Breast epithelium (tissue), 4 donors: Measurements from ENCODE around the gene SACS. TPM values are rescaled to one million over a fixed set of nuclear protein-coding genes. Genes with fewer than 3 reads are reported as not detected.

Experiments used
- DNase-seq, 2 donors: peaks; one replicate each; pipeline ENCODE4 v3.0.0-alpha.2; 2019; ENCODE audit warnings: low spot score in 2 of 2
- H3K27ac ChIP-seq, 2 donors: fragments of 200-600 bp; sonication (generic) in 1 of 2; one replicate each; pipeline ENCODE4 v1.5.1; 2016 to 2019; ENCODE audit warnings: mild to moderate bottlenecking in 1 of 2
- H3K27me3 ChIP-seq, 2 donors: fragments of 200-600 bp; sonication (generic) in 1 of 2; one replicate each; pipeline versions ENCODE4 v1.5.1 to v1.6.0; 2017 to 2019; ENCODE audit warnings: control low read depth in 1 of 2, mild to moderate bottlenecking in 1 of 2
- H3K36me3 ChIP-seq: fragments of 200-600 bp; one replicate; pipeline ENCODE4 v1.5.1; 2019
- H3K4me1 ChIP-seq, 2 donors: fragments of 200-600 bp; sonication (generic); one replicate each; pipeline ENCODE4 v1.5.1; 2016 to 2019; ENCODE audit warnings: control low read depth in 1 of 2
- H3K4me3 ChIP-seq, 3 donors: fragments of 200-600 bp; sonication (generic); 1 replicate in 2 of 3; 2 replicates in 1 of 3; pipeline ENCODE4 v1.5.1; 2016 to 2019; ENCODE audit warnings: mild to moderate bottlenecking in 3 of 3, moderate library complexity in 2 of 3
- H3K9me3 ChIP-seq, 2 donors: fragments of 200-600 bp; sonication (generic) in 1 of 2; one replicate each; pipeline ENCODE4 v1.5.1; 2016 to 2019; ENCODE audit warnings: control low read depth in 1 of 2
- CTCF ChIP-seq, 3 donors: fragments of 450-650 bp; IDR thresholded peaks; one replicate each; pipeline ENCODE4 v1.5.1; 2016 to 2017; ENCODE audit warnings: antibody characterized with exemption in 3 of 3, mild to moderate bottlenecking in 3 of 3, moderate library complexity in 3 of 3
- POLR2A ChIP-seq: fragments of 450-650 bp; IDR thresholded peaks from one replicate; pipeline ENCODE4 v1.6.1; 2016; ENCODE audit warnings: antibody characterized with exemption, mild to moderate bottlenecking, moderate library complexity
- POLR2AphosphoS5 ChIP-seq, 3 donors: sonication (generic); formaldehyde crosslinking; IDR thresholded peaks; one replicate each; pipeline ENCODE4 v1.6.1; 2017; ENCODE audit warnings: antibody characterized with exemption in 3 of 3
- intact Hi-C: fragments of 100-400 bp; cut with DNase I; formaldehyde crosslinking; loops from one replicate; pipeline ENCODE4 v1.15.1; 2023; ENCODE audit warnings: low total_unique reads
- total RNA-seq, 3 donors: library from RNA; depleted of rRNA; stranded (reverse); fragments of >200 nt; gene quantifications; one replicate each; pipeline ENCODE4 v1.1.0, GENCODE V29; 2016

Gene SACS
- total RNA-seq, 3 donors from 2014 or later, result 26.2 to 36.3 (median 32.4) TPM

- no peak overlapping the region for H3K4me3 ChIP-seq
- H3K9me3 ChIP-seq, result no peaks in the 10 kb centered on the region
- H3K36me3 ChIP-seq, result no peaks in the 10 kb centered on the region
- no peak for TF ChIP-seq CTCF (IDR thresholded peaks at IDR 0.05)
- no peak overlapping the region for H3K27ac ChIP-seq
- H3K4me1 ChIP-seq, result no peaks in the 10 kb centered on the region
- DNase-seq, result no peak
- intact Hi-C loops, result no loop called here
- H3K27me3 ChIP-seq, result no peaks in the 10 kb centered on the region
Measured at GRCh38 chr13:23455401-23456185, 22.1 kb upstream of the SACS start.

- H3K9me3 ChIP-seq, result no peaks in the 10 kb centered on the region
- H3K4me1 ChIP-seq, result no peaks in the 10 kb centered on the region
- no peak overlapping the region for H3K27ac ChIP-seq
- H3K36me3 ChIP-seq, result no peaks in the 10 kb centered on the region
- no peak for TF ChIP-seq POLR2AphosphoS5 (IDR thresholded peaks at IDR 0.05)
- TF ChIP-seq POLR2A, result no peak
- no peak for TF ChIP-seq CTCF (IDR thresholded peaks at IDR 0.05)
- H3K4me3 ChIP-seq, result no peak overlapping the region
- no peak for DNase-seq
- H3K27me3 ChIP-seq, result no peaks in the 10 kb centered on the region
- intact Hi-C loops, result no loop called here
Measured at GRCh38 chr13:23453132-23453531, 19.6 kb upstream of the SACS start.

GRCh38 chr13:23450340-23451046 is 17.0 kb upstream of the SACS start:
- TF ChIP-seq CTCF (IDR thresholded peaks at IDR 0.05), result no peak
- no peak for TF ChIP-seq POLR2AphosphoS5 (IDR thresholded peaks at IDR 0.05)
- TF ChIP-seq POLR2A, result no peak
- DNase-seq, result no peak
- intact Hi-C loops, result no loop called here
- Histone ChIP-seq H3K4me1 (no peaks in the 10 kb centered on the region), H3K9me3 (no peaks in the 10 kb centered on the region), H3K36me3 (no peaks in the 10 kb centered on the region), H3K4me3 (no peak overlapping the region), H3K27ac (no peak overlapping the region), H3K27me3 (no peaks in the 10 kb centered on the region)

- no peak for TF ChIP-seq POLR2A
- TF ChIP-seq CTCF (IDR thresholded peaks at IDR 0.05), result no peak
- TF ChIP-seq POLR2AphosphoS5 (IDR thresholded peaks at IDR 0.05), result no peak
- Histone ChIP-seq H3K9me3 (no peaks in the 10 kb centered on the region), H3K4me1 (no peaks in the 10 kb centered on the region), H3K36me3 (no peaks in the 10 kb centered on the region), H3K4me3 (no peak overlapping the region), H3K27ac (no peak overlapping the region), H3K27me3 (no peaks in the 10 kb centered on the region)
- intact Hi-C loops, result loop anchor here (10.0 kb wide), 1 partner anchor 255 kb away; no protein-coding TSS in a partner anchor
- DNase-seq, result no peak
Measured at GRCh38 chr13:23449398-23450162, 16.1 kb upstream of the SACS start.
